Caco-2 (cell line): ENCODE measurements around the gene ENTPD7. TPM values are rescaled to one million over a fixed set of nuclear protein-coding genes. Genes with fewer than 3 reads are reported as not detected.

Experiments
- BruUV-seq: library from RNA; stranded (reverse); fragments of 400-500 nt; replicated peaks from 2 replicates; lab custom pipeline; 2021; lab: Mats Ljungman, UMichigan
- CTCF ChIA-PET: fragments of 300-600 bp; sonication (Branson Sonifier 250); formaldehyde crosslinking; loops from one replicate; lab custom pipeline; 2022; ENCODE audit warnings: antibody characterized with exemption; lab: Charles Lee
- POLR2A ChIA-PET: fragments of 300-600 bp; sonication (Branson Sonifier 250); formaldehyde crosslinking; loops from one replicate; lab custom pipeline; 2022; ENCODE audit warnings: antibody characterized with exemption; lab: Charles Lee
- DNase-seq, 2 experiments: peaks; one replicate each; pipeline versions ENCODE4 v3.0.0 to v3.0.0-alpha.2; 2020 to 2022
- H3K27me3 ChIP-seq: replicated peaks from 2 replicates; pipeline ENCODE4 v1.6.0; 2011; ENCODE audit warnings: low read length; ENCODE audit not compliant: control insufficient read depth, insufficient read depth
- H3K36me3 ChIP-seq: 2 replicates; pipeline ENCODE4 v1.5.1; 2011; ENCODE audit warnings: low read length; ENCODE audit not compliant: control insufficient read depth, insufficient read depth
- H3K4me1 ChIP-seq: fragments of 250-450 bp; sonication (Bioruptor Pico); 2 replicates; pipeline ENCODE4 v1.5.1; 2020; ENCODE audit warnings: mild to moderate bottlenecking
- H3K4me3 ChIP-seq: 2 replicates; pipeline ENCODE4 v1.5.1; 2011; ENCODE audit warnings: low read depth, mild to moderate bottlenecking, control low read depth, low read length
- H3K9me3 ChIP-seq: fragments of 250-450 bp; sonication (Bioruptor Pico); 2 replicates; pipeline ENCODE4 v1.5.1; 2020; ENCODE audit warnings: mild to moderate bottlenecking, moderate library complexity
- H3K27ac Mint-ChIP-seq: one replicate; pipeline ENCODE4 v1.8.0; 2022; ENCODE audit warnings: mixed read lengths; ENCODE audit not compliant: unreplicated experiment
- H3K27me3 Mint-ChIP-seq: one replicate; pipeline ENCODE4 v1.8.0; 2022; ENCODE audit warnings: mixed read lengths; ENCODE audit not compliant: insufficient read depth, unreplicated experiment
- H3K36me3 Mint-ChIP-seq: one replicate; pipeline ENCODE4 v1.8.0; 2022; ENCODE audit warnings: mild to moderate bottlenecking, mixed read lengths; ENCODE audit not compliant: insufficient read depth, unreplicated experiment
- H3K4me1 Mint-ChIP-seq: one replicate; pipeline ENCODE4 v1.8.0; 2022; ENCODE audit warnings: low read depth, mixed read lengths; ENCODE audit not compliant: unreplicated experiment
- H3K4me3 Mint-ChIP-seq: one replicate; pipeline ENCODE4 v1.8.0; 2022; ENCODE audit warnings: mild to moderate bottlenecking, moderate library complexity, mixed read lengths; ENCODE audit not compliant: unreplicated experiment
- H3K9me3 Mint-ChIP-seq: one replicate; pipeline ENCODE4 v1.8.0; 2022; ENCODE audit warnings: mixed read lengths; ENCODE audit not compliant: unreplicated experiment
- intact Hi-C: fragments of 100-400 bp; cut with micrococcal nuclease; formaldehyde crosslinking; loops from one replicate; pipeline ENCODE4 v1.10.0; 2022; ENCODE audit not compliant: unreplicated experiment
- total RNA-seq: library from RNA; stranded (reverse); gene quantifications from 2 replicates; pipeline ENCODE4 v1.2.3, GENCODE V29; 2022
- TF ChIP-seq, protein P1 (sequence below), 2 experiments: fragments of 200-600 bp in 1 of 2; IDR thresholded peaks; 1 replicate in 1 of 2; 2 replicates in 1 of 2; pipeline versions ENCODE4 v1.5.1 to v1.8.0; 2011 to 2022; ENCODE audit warnings: antibody characterized with exemption in 1 of 2, control low read depth in 1 of 2, inconsistent platforms in 1 of 2, low read depth in 1 of 2, low read length in 1 of 2, mild to moderate bottlenecking in 1 of 2, moderate library complexity in 1 of 2; ENCODE audit not compliant: insufficient read depth in 1 of 2, severe bottlenecking in 1 of 2, unreplicated experiment in 1 of 2

Gene ENTPD7
- total RNA-seq, 1 experiment from 2014 or later, result 36.0 TPM

DNA sequence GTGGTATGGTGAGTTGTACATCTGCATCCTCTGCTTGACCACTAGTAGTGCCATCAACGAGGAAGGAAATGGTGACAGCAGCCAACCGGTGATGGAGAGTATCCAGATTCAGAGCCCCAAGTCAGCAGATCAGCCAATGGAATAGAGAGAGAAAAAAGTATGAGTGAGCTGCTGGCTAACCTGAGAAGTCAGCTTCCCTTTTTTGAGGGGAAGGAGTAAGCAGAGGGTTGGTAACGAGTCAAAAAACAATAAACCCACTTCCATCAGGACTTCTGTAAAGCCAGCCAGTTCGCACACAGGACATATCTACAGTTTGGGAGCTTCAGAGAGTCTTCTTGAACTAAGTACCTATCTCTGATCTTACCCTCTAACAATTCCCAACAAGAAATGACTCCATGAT is 48.0 kb upstream of the ENTPD7 start:
- TF ChIP-seq, protein P1, sequence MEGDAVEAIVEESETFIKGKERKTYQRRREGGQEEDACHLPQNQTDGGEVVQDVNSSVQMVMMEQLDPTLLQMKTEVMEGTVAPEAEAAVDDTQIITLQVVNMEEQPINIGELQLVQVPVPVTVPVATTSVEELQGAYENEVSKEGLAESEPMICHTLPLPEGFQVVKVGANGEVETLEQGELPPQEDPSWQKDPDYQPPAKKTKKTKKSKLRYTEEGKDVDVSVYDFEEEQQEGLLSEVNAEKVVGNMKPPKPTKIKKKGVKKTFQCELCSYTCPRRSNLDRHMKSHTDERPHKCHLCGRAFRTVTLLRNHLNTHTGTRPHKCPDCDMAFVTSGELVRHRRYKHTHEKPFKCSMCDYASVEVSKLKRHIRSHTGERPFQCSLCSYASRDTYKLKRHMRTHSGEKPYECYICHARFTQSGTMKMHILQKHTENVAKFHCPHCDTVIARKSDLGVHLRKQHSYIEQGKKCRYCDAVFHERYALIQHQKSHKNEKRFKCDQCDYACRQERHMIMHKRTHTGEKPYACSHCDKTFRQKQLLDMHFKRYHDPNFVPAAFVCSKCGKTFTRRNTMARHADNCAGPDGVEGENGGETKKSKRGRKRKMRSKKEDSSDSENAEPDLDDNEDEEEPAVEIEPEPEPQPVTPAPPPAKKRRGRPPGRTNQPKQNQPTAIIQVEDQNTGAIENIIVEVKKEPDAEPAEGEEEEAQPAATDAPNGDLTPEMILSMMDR (IDR thresholded peaks at IDR 0.05; ENCODE audit: insufficient read depth in 1 of 2, low read depth in 1 of 2, low read length in 1 of 2, severe bottlenecking in 1 of 2, unreplicated experiment in 1 of 2), result no peak
- intact Hi-C loops, result no loop called here
- no peaks in the 10 kb centered on the region for H3K27me3 Mint-ChIP-seq
- no peak overlapping the region for H3K4me3 Mint-ChIP-seq
- no peaks in the 10 kb centered on the region for H3K4me1 Mint-ChIP-seq
- no peaks in the 10 kb centered on the region for H3K9me3 Mint-ChIP-seq
- ChIA-PET POLR2A (no interaction called here), CTCF (interaction anchor here (1.0 to 2.2 kb wide), 2 partner anchors 9 to 51 kb away, joined by 4 to 12 read pairs; partner anchors contain the start of gene SLC25A28)
- H3K27ac Mint-ChIP-seq, result no peak overlapping the region
- peaks cover 7% of the 10 kb centered on the region for H3K36me3 Mint-ChIP-seq
- H3K4me1 ChIP-seq, result no peaks in the 10 kb centered on the region
- H3K9me3 ChIP-seq, result no peaks in the 10 kb centered on the region
- no peaks in the 10 kb centered on the region for H3K27me3 ChIP-seq
- no TSS peak for BruUV-seq
- no peak overlapping the region for H3K4me3 ChIP-seq
- no peaks in the 10 kb centered on the region; the same call in none of the 2 replicates for H3K36me3 ChIP-seq
- no peak for DNase-seq

DNA sequence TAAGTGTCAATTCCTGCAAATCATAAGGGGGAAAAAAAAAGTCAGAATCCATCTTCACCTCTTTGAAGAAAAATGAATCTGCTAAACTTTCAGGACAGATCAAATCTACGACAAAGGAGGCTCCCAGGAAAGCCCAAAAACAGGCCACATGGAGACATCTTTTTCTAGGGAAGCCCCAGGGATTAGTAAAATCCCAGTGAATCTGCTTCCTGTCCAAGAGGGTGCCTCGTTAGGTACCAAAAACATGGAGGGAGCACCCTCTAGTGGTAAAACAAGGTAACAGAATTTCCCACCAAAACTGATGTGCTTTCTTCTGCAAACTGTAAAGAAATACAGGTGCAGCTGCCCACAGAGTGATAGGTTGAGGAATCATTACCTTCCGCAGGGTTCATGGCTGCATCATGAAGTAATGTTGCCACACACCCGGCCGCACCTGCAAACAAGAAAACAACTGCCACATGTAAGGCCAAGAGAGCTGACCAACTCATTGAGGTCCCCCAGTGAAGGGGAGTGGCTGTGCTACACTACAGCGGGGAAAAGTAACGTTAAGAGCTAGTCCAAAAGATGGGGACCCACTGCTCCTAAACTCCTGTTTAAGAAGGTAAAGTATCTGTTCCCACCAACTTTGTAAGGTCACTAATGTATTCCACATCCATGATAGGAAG is 47.0 kb upstream of the ENTPD7 start:
- Mint-ChIP-seq H3K27ac (no peak overlapping the region), H3K9me3 (no peaks in the 10 kb centered on the region), H3K4me3 (no peak overlapping the region), H3K27me3 (no peaks in the 10 kb centered on the region), H3K36me3 (peaks cover 7% of the 10 kb centered on the region), H3K4me1 (no peaks in the 10 kb centered on the region)
- no peaks in the 10 kb centered on the region for H3K4me1 ChIP-seq
- ChIA-PET POLR2A (interaction anchor here (0.7 kb wide), 1 partner anchor 181 kb away, joined by 3 read pairs; no protein-coding TSS in a partner anchor), CTCF (interaction anchor here (0.6 to 2.2 kb wide), 9 partner anchors 8 to 1586 kb away, joined by 3 to 12 read pairs (median 4); partner anchors contain the start of genes COX15, CUTC and SLC25A28)
- TF ChIP-seq, protein P1 (IDR thresholded peaks at IDR 0.05; ENCODE audit: insufficient read depth in 1 of 2, low read depth in 1 of 2, low read length in 1 of 2, severe bottlenecking in 1 of 2, unreplicated experiment in 1 of 2), result peak; percentile 77 to 81
- intact Hi-C loops, result loop anchor here (1.0 to 2.0 kb wide), 4 partner anchors 52 to 219 kb away; no protein-coding TSS in a partner anchor
- DNase-seq, result peak in 1 of 2 experiments; percentile 76
- no TSS peak for BruUV-seq
- H3K4me3 ChIP-seq, result no peak overlapping the region
- no peaks in the 10 kb centered on the region for H3K27me3 ChIP-seq
- H3K36me3 ChIP-seq, result no peaks in the 10 kb centered on the region; the same call in none of the 2 replicates
- H3K9me3 ChIP-seq, result no peaks in the 10 kb centered on the region

DNA sequence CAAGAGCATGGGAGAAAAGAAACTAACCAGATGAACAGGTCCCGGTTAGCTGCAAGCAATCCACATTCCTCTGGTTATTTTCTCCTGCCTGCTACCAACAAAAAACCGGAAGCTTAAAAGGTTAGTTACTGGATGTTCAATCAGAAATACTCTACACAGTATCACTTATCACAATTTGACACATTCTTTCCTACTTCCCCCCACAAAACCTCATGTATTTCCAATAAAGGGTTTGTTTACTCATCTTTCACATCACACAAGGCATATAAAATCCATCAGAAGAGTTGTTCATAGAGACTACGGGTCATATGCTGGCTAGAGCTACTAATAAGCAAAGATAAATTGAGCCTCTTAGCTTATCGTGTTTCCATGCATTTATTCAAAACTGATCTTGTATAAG is 43.9 kb upstream of the ENTPD7 start:
- TF ChIP-seq, protein P1 (IDR thresholded peaks at IDR 0.05; ENCODE audit: insufficient read depth in 1 of 2, low read depth in 1 of 2, low read length in 1 of 2, severe bottlenecking in 1 of 2, unreplicated experiment in 1 of 2), result no peak
- no peaks in the 10 kb centered on the region for H3K27me3 ChIP-seq
- DNase-seq, result no peak
- no peaks in the 10 kb centered on the region for H3K9me3 ChIP-seq
- H3K27me3 Mint-ChIP-seq, result no peaks in the 10 kb centered on the region
- H3K27ac Mint-ChIP-seq, result no peak overlapping the region
- intact Hi-C loops, result no loop called here
- ChIA-PET POLR2A (no interaction called here), CTCF (interaction anchor here (0.6 kb wide), 1 partner anchor 223 kb away, joined by 3 read pairs; no protein-coding TSS in a partner anchor)
- no peak overlapping the region for H3K4me3 Mint-ChIP-seq
- H3K4me3 ChIP-seq, result no peak overlapping the region
- BruUV-seq, result no TSS peak
- H3K36me3 Mint-ChIP-seq, result peaks cover 11% of the 10 kb centered on the region
- no peaks in the 10 kb centered on the region; the same call in none of the 2 replicates for H3K36me3 ChIP-seq
- H3K4me1 Mint-ChIP-seq, result peaks cover 13% of the 10 kb centered on the region
- no peaks in the 10 kb centered on the region; the same call in 1 of the 2 replicates for H3K4me1 ChIP-seq
- no peaks in the 10 kb centered on the region for H3K9me3 Mint-ChIP-seq
